ENCODE data around the gene PTPRR.

GRCh38 chr12:70608184-70608583 lies 312.4 kb downstream of the PTPRR start:
- TF ChIP-seq CTCF (IDR thresholded peaks at IDR 0.05) (no peak), EZH2 (IDR thresholded peaks at IDR 0.05; ENCODE audit: borderline replicate concordance, insufficient read depth, low read depth, low read length, poor library complexity, severe bottlenecking) (no peak)

Data from B cell (primary cell).